Parathyroid adenoma (tissue), 2 donors: Measurements from ENCODE around the gene GALNT4.
A peak's percentile ranks its signal among the peaks of the same experiment; 100 is the strongest.

Source experiments
- H2AFZ ChIP-seq: fragments of 300-600 bp; sonication (generic); one replicate; pipeline ENCODE4 v1.7.0; 2017; ENCODE audit warnings: antibody characterized with exemption, mild to moderate bottlenecking
- H3K27ac ChIP-seq: fragments of 300-600 bp; sonication (generic); one replicate; pipeline ENCODE4 v1.7.0; 2017
- H3K27me3 ChIP-seq: fragments of 300-600 bp; sonication (generic); one replicate; pipeline ENCODE4 v1.7.0; 2017; ENCODE audit warnings: low read length; ENCODE audit not compliant: control insufficient read depth, insufficient read depth
- H3K36me3 ChIP-seq: fragments of 300-600 bp; sonication (generic); one replicate; pipeline ENCODE4 v1.7.0; 2017; ENCODE audit warnings: low read length; ENCODE audit not compliant: control insufficient read depth, insufficient read depth
- H3K4me1 ChIP-seq: fragments of 300-600 bp; sonication (generic); one replicate; pipeline ENCODE4 v1.7.0; 2017; ENCODE audit warnings: control low read depth
- H3K4me2 ChIP-seq: fragments of 300-600 bp; sonication (generic); one replicate; pipeline ENCODE4 v1.7.0; 2017; ENCODE audit warnings: low read length
- H3K4me3 ChIP-seq: fragments of 300-600 bp; sonication (generic); one replicate; pipeline ENCODE4 v1.7.0; 2017; ENCODE audit warnings: low read depth, low read length
- H3K79me2 ChIP-seq: fragments of 300-600 bp; sonication (generic); one replicate; pipeline ENCODE4 v1.7.0; 2017; ENCODE audit warnings: control low read depth
- H3K9ac ChIP-seq: fragments of 300-600 bp; sonication (generic); one replicate; pipeline ENCODE4 v1.7.0; 2017; ENCODE audit warnings: mild to moderate bottlenecking
- H3K9me3 ChIP-seq: fragments of 300-600 bp; sonication (generic); one replicate; pipeline ENCODE4 v1.7.0; 2017; ENCODE audit warnings: low read length; ENCODE audit not compliant: control insufficient read depth
- CTCF ChIP-seq: fragments of 300-600 bp; sonication (generic); IDR thresholded peaks from one replicate; pipeline ENCODE4 v1.7.0; 2017; ENCODE audit warnings: antibody characterized with exemption, mild to moderate bottlenecking
- donor health status: primary hyperparathyroidism.

The GALNT4 gene

GRCh38 chr12:89552376-89552775 is 27.8 kb upstream of the GALNT4 start:
- no peak overlapping the region for H2AFZ ChIP-seq
- H3K27me3 ChIP-seq, result no peaks in the 10 kb centered on the region
- no peaks in the 10 kb centered on the region for H3K79me2 ChIP-seq
- H3K4me1 ChIP-seq, result no peaks in the 10 kb centered on the region
- H3K36me3 ChIP-seq, result no peaks in the 10 kb centered on the region
- H3K9ac ChIP-seq, result no peak overlapping the region
- no peak for TF ChIP-seq CTCF
- H3K9me3 ChIP-seq, result no peaks in the 10 kb centered on the region
- no peak overlapping the region for H3K4me3 ChIP-seq
- H3K4me2 ChIP-seq, result no peak overlapping the region
- no peak overlapping the region for H3K27ac ChIP-seq

DNA sequence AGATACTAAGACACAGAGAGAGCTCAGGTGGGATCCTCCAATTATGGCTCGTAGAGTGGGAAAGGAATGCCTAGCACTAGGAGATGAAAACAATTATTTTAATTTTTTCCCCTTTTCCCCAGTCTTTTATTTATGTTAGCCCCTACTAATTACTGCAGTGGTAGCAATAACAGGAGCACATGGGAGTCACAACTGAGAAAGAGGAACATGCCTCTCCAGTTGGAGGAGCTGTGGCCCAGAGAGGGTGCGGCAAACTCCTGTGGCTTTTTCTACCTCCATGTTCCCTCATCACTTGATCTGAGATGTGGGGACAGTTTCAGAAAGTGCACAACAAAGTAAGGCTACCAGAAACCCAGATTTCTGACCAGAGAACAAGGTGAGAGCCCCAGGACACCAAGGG is 27.2 kb upstream of the GALNT4 start:
- no peak for TF ChIP-seq CTCF
- no peaks in the 10 kb centered on the region for H3K79me2 ChIP-seq
- no peak overlapping the region for H3K27ac ChIP-seq
- H3K4me1 ChIP-seq, result no peaks in the 10 kb centered on the region
- H3K9me3 ChIP-seq, result no peaks in the 10 kb centered on the region
- H3K27me3 ChIP-seq, result no peaks in the 10 kb centered on the region
- no peak overlapping the region for H3K4me3 ChIP-seq
- no peaks in the 10 kb centered on the region for H3K36me3 ChIP-seq
- no peak overlapping the region for H3K4me2 ChIP-seq
- no peak overlapping the region for H3K9ac ChIP-seq
- no peak overlapping the region for H2AFZ ChIP-seq

- H3K9ac ChIP-seq, result no peak overlapping the region
- no peaks in the 10 kb centered on the region for H3K27me3 ChIP-seq
- no peak overlapping the region for H2AFZ ChIP-seq
- no peak for TF ChIP-seq CTCF
- no peaks in the 10 kb centered on the region for H3K9me3 ChIP-seq
- no peak overlapping the region for H3K27ac ChIP-seq
- H3K36me3 ChIP-seq, result no peaks in the 10 kb centered on the region
- no peak overlapping the region for H3K4me3 ChIP-seq
- no peak overlapping the region for H3K4me2 ChIP-seq
- peaks cover 21% of the 10 kb centered on the region for H3K4me1 ChIP-seq
- H3K79me2 ChIP-seq, result no peaks in the 10 kb centered on the region
These were observed 22.5 kb upstream of the GALNT4 start for GRCh38 chr12:89547101-89547500.

- H3K27ac ChIP-seq, result peak overlapping the region; percentile 43
These were observed 21.6 kb upstream of the GALNT4 start for GRCh38 chr12:89546151-89546550.

More at GRCh38 chr12:89546151-89546550, 21.6 kb upstream of the GALNT4 start:
- H3K36me3 ChIP-seq, result no peaks in the 10 kb centered on the region
- H2AFZ ChIP-seq, result peak overlapping the region; percentile 11
- no peak for TF ChIP-seq CTCF
- H3K9me3 ChIP-seq, result no peaks in the 10 kb centered on the region
- H3K27me3 ChIP-seq, result no peaks in the 10 kb centered on the region
- no peak overlapping the region for H3K9ac ChIP-seq
- no peak overlapping the region for H3K4me2 ChIP-seq
- no peaks in the 10 kb centered on the region for H3K79me2 ChIP-seq
- H3K4me3 ChIP-seq, result no peak overlapping the region
- peaks cover 21% of the 10 kb centered on the region for H3K4me1 ChIP-seq
